NCI-H510A treated with DMSO at 0.1 percent for 48 hours (cell line): Measurements from ENCODE around the gene SIM2.

Experiments used
- DNase-seq: peaks from one replicate; lab custom pipeline; 2025; lab: John Stamatoyannopoulos, UW

SIM2 gene

GRCh38 chr21:36765229-36765628 is 66.3 kb downstream of the SIM2 start:
- no peak for DNase-seq

GRCh38 chr21:36766511-36766910 is 67.6 kb downstream of the SIM2 start:
- no peak for DNase-seq

- no peak for DNase-seq
Observed at GRCh38 chr21:36767096-36767495, 68.2 kb downstream of the SIM2 start.

- no peak for DNase-seq
Observed at GRCh38 chr21:36768496-36768895, 69.6 kb downstream of the SIM2 start.

GRCh38 chr21:36769051-36769839 is 70.3 kb downstream of the SIM2 start:
- no peak for DNase-seq

- DNase-seq: peak; percentile 2
Observed at GRCh38 chr21:36773117-36773516, 74.2 kb downstream of the SIM2 start.

- DNase-seq: no peak
Observed at GRCh38 chr21:36773995-36774394, 75.1 kb downstream of the SIM2 start.

GRCh38 chr21:36776981-36777617 is 78.2 kb downstream of the SIM2 start:
- DNase-seq: no peak

GRCh38 chr21:36780861-36781260 is 81.9 kb downstream of the SIM2 start:
- no peak for DNase-seq

GRCh38 chr21:36783612-36784374 is 84.9 kb downstream of the SIM2 start:
- no peak for DNase-seq

- DNase-seq: no peak
Observed at GRCh38 chr21:36784947-36785346, 86.0 kb downstream of the SIM2 start.

- no peak for DNase-seq
Observed at GRCh38 chr21:36785615-36786014, 86.7 kb downstream of the SIM2 start.

GRCh38 chr21:36786186-36786585 is 87.3 kb downstream of the SIM2 start:
- DNase-seq: no peak

- DNase-seq: no peak
Observed at GRCh38 chr21:36788120-36788638, 89.3 kb downstream of the SIM2 start.

GRCh38 chr21:36790616-36791015 is 91.7 kb downstream of the SIM2 start:
- no peak for DNase-seq

GRCh38 chr21:36791180-36791579 is 92.3 kb downstream of the SIM2 start:
- no peak for DNase-seq

GRCh38 chr21:36791695-36792470 is 93.0 kb downstream of the SIM2 start:
- no peak for DNase-seq

GRCh38 chr21:36792505-36792967 is 93.6 kb downstream of the SIM2 start:
- peak; percentile 54 for DNase-seq

- DNase-seq: no peak
Observed at GRCh38 chr21:36796070-36796469, 97.2 kb downstream of the SIM2 start.

GRCh38 chr21:36798491-36798890 is 99.6 kb downstream of the SIM2 start:
- DNase-seq: no peak
